ENCODE results near the gene ORMDL1. TPM values are rescaled to one million over a fixed set of nuclear protein-coding genes. Genes with fewer than 3 reads are reported as not detected.

The ORMDL1 gene
- polyA plus RNA-seq, 3 donors = 76.4 to 204 (median 93.2) TPM

DNA sequence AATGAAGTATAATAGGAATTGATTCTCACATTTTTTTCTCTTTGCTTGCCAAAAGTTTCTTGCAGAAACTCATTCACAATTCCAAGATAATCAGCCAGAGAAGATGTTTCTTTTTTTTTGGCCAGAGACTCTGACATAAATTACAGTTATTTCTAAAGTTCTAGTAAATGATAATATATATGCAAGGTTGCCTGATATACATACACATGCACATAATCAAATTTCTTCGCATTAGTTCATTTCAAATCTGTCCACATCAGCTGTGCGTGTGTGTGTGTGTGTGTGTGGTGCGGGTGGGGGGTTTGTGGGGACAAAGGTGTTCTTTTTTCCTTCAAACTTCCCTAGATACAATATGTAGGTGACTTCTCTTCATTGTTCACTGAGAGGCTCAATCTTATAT lies 54.7 kb downstream of the ORMDL1 start:
- Histone ChIP-seq H3K27ac (ENCODE audit: low read depth in 1 of 2, low read length in 2 of 2) (no peak overlapping the region), H3K79me2 (ENCODE audit: insufficient read depth, low read length) (no peaks in the 10 kb centered on the region), H3K4me3 (replicated peaks in 1 of 3; ENCODE audit: low read depth in 2 of 3, low read length in 3 of 3) (no peak overlapping the region), H3K4me1 (ENCODE audit: control insufficient read depth in 1 of 2, insufficient read depth in 2 of 2, low read length in 2 of 2) (no peaks in the 10 kb centered on the region), H2AFZ (ENCODE audit: insufficient read depth, low read depth, low read length, poor library complexity, severe bottlenecking) (no peak overlapping the region), H4K20me1 (ENCODE audit: insufficient read depth, low read length) (no peaks in the 10 kb centered on the region), H3K27me3 (ENCODE audit: control insufficient read depth in 2 of 2, insufficient read depth in 2 of 2, low read length in 2 of 2) (no peaks in the 10 kb centered on the region), H3K9me3 (replicated peaks in 1 of 2; ENCODE audit: control insufficient read depth in 1 of 2, insufficient read depth in 1 of 2, low read length in 2 of 2) (no peaks in the 10 kb centered on the region), H3K36me3 (replicated peaks in 1 of 2; ENCODE audit: control insufficient read depth in 1 of 2, insufficient read depth in 2 of 2, low read length in 2 of 2) (no peaks in the 10 kb centered on the region), H3K4me2 (replicated peaks; ENCODE audit: extremely low read depth, low read length, poor library complexity, severe bottlenecking) (no peak overlapping the region), H3K9ac (ENCODE audit: insufficient read depth, low read length, poor library complexity, severe bottlenecking) (no peak overlapping the region)
- intact Hi-C loops (cut with micrococcal nuclease) = no loop called here
- Mint-ChIP-seq H3K4me1 (peaks cover 6% of the 10 kb centered on the region), H3K4me3 (no peak overlapping the region), H3K27ac (no peak overlapping the region), H3K27me3 (ENCODE audit: low read depth in 3 of 3) (no peaks in the 10 kb centered on the region), H3K36me3 (peaks cover 0 to 4% of the 10 kb centered on the region in 2 donors), H3K9me3 (no peaks in the 10 kb centered on the region)
- no peak for TF ChIP-seq CTCF (IDR thresholded peaks at IDR 0.05)
- no peak for DNase-seq
- no CpG with 5 or more reads among the region's 3 CpGs for WGBS (ENCODE audit: insufficient coverage)

- H3K27me3 Mint-ChIP-seq (ENCODE audit: low read depth in 3 of 3) = no peaks in the 10 kb centered on the region
- no peak for DNase-seq
- intact Hi-C loops (cut with micrococcal nuclease) = no loop called here
- Histone ChIP-seq H3K79me2 (ENCODE audit: insufficient read depth, low read length) (no peaks in the 10 kb centered on the region), H3K9me3 (replicated peaks in 1 of 2; ENCODE audit: control insufficient read depth in 1 of 2, insufficient read depth in 1 of 2, low read length in 2 of 2) (no peaks in the 10 kb centered on the region), H2AFZ (ENCODE audit: insufficient read depth, low read depth, low read length, poor library complexity, severe bottlenecking) (no peak overlapping the region), H3K36me3 (replicated peaks in 1 of 2; ENCODE audit: control insufficient read depth in 1 of 2, insufficient read depth in 2 of 2, low read length in 2 of 2) (no peaks in the 10 kb centered on the region), H3K9ac (ENCODE audit: insufficient read depth, low read length, poor library complexity, severe bottlenecking) (no peak overlapping the region), H3K27me3 (ENCODE audit: control insufficient read depth in 2 of 2, insufficient read depth in 2 of 2, low read length in 2 of 2) (no peaks in the 10 kb centered on the region), H3K4me3 (replicated peaks in 1 of 3; ENCODE audit: low read depth in 2 of 3, low read length in 3 of 3) (no peak overlapping the region), H4K20me1 (ENCODE audit: insufficient read depth, low read length) (no peaks in the 10 kb centered on the region), H3K4me2 (replicated peaks; ENCODE audit: extremely low read depth, low read length, poor library complexity, severe bottlenecking) (no peak overlapping the region), H3K27ac (ENCODE audit: low read depth in 1 of 2, low read length in 2 of 2) (no peak overlapping the region), H3K4me1 (ENCODE audit: control insufficient read depth in 1 of 2, insufficient read depth in 2 of 2, low read length in 2 of 2) (no peaks in the 10 kb centered on the region)
- H3K9me3 Mint-ChIP-seq = no peaks in the 10 kb centered on the region
- H3K4me3 Mint-ChIP-seq = no peak overlapping the region
- TF ChIP-seq CTCF (IDR thresholded peaks at IDR 0.05) = no peak
- no peak overlapping the region for H3K27ac Mint-ChIP-seq
- H3K4me1 Mint-ChIP-seq = peaks cover 11% of the 10 kb centered on the region
- H3K36me3 Mint-ChIP-seq = no peaks in the 10 kb centered on the region
Measured at GRCh38 chr2:189726849-189727248, 57.3 kb downstream of the ORMDL1 start.
